Subcutaneous adipose tissue (tissue), 4 donors: Measurements from ENCODE around the gene GLT6D1. TPM values are rescaled to one million over a fixed set of nuclear protein-coding genes. Genes with fewer than 3 reads are reported as not detected.

Experiments
- total RNA-seq, 4 donors: library from RNA; depleted of rRNA; stranded (reverse); fragments of >200 nt; gene quantifications; one replicate each; pipeline ENCODE4 v1.1.0, GENCODE V29; 2016
- TF ChIP-seq, protein P1 (sequence below): fragments of 450-650 bp; IDR thresholded peaks from one replicate; pipeline ENCODE4 v1.5.1; 2016; ENCODE audit warnings: low read depth, mild to moderate bottlenecking, control low read depth, antibody characterized with exemption, moderate library complexity

The GLT6D1 gene
- total RNA-seq, 4 donors from 2014 or later, result not detected

DNA sequence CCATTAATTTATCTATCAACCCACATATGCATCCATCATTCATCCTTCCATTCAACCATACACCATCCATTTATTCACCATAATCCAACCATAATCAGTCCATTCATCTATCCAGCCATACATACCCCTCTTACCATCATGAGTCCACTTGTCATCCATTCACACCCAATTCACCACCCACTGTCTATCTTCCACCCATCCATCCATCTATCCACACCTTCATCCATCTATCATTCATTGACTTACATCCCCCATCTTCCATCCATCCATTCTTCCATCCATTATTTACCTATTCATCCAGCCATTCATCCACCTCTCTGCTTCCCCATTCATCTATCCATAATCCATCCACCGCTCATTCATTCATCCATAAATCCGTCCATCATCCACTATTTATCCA, 60.0 kb downstream of the GLT6D1 start:
- TF ChIP-seq, protein P1, sequence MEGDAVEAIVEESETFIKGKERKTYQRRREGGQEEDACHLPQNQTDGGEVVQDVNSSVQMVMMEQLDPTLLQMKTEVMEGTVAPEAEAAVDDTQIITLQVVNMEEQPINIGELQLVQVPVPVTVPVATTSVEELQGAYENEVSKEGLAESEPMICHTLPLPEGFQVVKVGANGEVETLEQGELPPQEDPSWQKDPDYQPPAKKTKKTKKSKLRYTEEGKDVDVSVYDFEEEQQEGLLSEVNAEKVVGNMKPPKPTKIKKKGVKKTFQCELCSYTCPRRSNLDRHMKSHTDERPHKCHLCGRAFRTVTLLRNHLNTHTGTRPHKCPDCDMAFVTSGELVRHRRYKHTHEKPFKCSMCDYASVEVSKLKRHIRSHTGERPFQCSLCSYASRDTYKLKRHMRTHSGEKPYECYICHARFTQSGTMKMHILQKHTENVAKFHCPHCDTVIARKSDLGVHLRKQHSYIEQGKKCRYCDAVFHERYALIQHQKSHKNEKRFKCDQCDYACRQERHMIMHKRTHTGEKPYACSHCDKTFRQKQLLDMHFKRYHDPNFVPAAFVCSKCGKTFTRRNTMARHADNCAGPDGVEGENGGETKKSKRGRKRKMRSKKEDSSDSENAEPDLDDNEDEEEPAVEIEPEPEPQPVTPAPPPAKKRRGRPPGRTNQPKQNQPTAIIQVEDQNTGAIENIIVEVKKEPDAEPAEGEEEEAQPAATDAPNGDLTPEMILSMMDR, result no peak

DNA sequence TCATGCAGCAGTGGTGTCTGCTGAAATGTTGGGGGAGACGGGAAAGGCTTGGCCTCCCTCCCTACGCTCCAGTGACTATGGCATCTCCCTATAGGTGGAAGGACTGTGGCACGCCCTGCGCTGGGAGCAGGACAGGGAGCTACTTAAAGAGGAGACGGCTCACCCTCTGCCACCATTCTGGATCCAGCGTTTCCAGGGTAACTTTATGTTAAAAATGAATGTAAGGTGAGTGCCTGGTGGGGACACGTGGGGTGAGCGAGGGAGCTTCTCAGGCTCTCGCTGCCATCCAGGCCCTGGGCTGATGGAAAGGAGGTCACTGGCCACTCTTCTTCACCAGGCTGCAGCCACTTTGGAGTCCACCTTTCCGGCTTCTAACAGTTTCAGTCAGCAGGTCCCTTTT, 62.1 kb downstream of the GLT6D1 start:
- TF ChIP-seq, protein P1, result no peak

DNA sequence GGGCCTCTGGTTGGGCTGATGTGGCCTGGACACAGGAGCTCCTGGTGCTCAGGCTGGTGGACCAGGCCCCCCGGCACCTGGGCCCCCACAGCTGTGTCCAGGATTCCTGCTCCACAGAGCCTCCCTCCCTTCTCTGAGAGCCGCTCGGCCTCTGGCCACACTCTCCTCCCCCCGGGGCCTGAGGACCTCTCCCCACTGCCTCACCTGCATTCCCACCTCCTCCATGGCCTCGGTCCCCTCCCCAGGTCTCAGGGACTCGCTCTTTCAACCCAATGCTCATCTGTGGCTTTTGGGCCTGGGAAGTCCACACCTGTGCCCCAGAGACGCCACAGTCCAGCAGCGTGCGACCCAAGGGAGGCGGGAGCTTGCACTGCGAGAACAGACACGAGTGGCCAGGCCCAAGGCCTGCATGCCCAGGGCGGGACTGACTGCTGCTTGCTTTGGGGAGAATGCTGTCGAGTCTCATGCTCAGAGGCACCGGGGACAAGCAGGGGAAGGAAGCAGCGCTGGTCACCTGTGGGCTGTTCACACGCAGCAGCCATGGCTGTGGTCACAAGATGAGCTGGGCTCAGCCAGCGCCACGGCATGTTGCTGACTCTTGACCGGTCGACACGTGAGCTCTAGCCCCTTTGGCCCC, 63.2 kb downstream of the GLT6D1 start:
- TF ChIP-seq, protein P1, result no peak

DNA sequence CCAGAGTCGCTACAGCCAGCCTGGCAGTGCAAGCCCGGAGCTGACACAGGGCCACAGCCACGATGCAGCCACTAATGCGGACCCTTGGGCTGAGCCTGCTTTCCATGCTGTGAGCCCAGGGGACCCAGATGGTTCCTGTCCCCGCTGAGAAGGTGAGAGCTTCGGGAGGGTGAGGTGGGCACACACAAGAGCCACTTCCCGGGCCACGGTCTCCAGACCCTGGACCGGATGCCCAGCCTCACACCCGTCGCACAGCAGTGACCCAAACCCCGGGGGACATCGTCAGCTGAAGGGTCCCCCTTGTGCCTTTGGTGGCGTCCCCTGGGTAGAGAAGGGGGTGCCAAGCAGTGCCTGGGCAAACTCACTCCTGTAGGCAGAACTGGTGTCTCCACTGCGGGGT, 64.4 kb downstream of the GLT6D1 start:
- TF ChIP-seq, protein P1, result no peak

DNA sequence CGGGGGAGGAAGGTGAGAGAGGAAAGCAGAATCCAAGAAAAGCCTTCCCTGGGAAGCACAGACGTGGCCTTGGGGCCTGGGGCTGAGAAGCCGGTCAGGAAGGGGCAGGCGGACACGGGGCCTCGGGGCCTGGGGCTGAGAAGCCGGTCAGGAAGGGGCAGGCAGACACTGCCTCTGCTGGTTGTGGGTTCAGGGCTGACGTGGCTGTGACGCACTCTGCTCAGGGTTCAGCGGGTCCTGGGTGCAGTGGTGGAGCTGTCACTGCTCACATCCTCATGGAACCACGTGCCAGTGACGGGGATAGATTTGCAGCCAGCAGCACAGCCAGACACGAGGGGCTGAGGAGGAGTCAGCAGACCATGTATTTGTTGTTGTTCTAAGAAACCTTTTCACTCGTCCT, 65.0 kb downstream of the GLT6D1 start:
- TF ChIP-seq, protein P1, result no peak

Other genes with a start within 250 kb of the GLT6D1 start
- 10 to 100 TPM in 2 of 4 donors, 1 to 10 TPM in 2; 5.1 to 16.0 (median 11.1) TPM for gene PPP1R26, start 159.8 kb downstream of the GLT6D1 start, total RNA-seq
- 10 to 100 TPM; 20.9 to 26.6 (median 23.3) TPM for gene MRPS2, start 138.9 kb downstream of the GLT6D1 start, total RNA-seq
- not detected for gene LCN1, start 118.1 kb downstream of the GLT6D1 start, total RNA-seq
- not detected for gene OBP2A, start 93.4 kb downstream of the GLT6D1 start, total RNA-seq
- gene PAEP, start 77.8 kb downstream of the GLT6D1 start, total RNA-seq, result not detected
- gene LCN9, start 23.8 kb upstream of the GLT6D1 start, total RNA-seq, result not detected
- gene SOHLH1, start 59.9 kb upstream of the GLT6D1 start, total RNA-seq, result not detected
- gene KCNT1, start 62.6 kb upstream of the GLT6D1 start, total RNA-seq, result under 1 TPM in 2 of 4 donors, not detected in 2; 0.33 to 0.51 TPM